GM12875 (cell line): ENCODE data around the gene AMACR.

Experiments
- H3K4me3 ChIP-seq: one replicate; pipeline ENCODE4 v1.5.1; 2011; ENCODE audit warnings: low read depth, low read length, control low read depth
- TF ChIP-seq, protein P1 (sequence below): IDR thresholded peaks from 2 replicates; pipeline ENCODE4 v1.5.1; 2011; ENCODE audit warnings: low read depth, mild to moderate bottlenecking, control low read depth, inconsistent platforms, low read length, moderate library complexity, borderline replicate concordance; ENCODE audit not compliant: insufficient read depth

The AMACR gene

DNA sequence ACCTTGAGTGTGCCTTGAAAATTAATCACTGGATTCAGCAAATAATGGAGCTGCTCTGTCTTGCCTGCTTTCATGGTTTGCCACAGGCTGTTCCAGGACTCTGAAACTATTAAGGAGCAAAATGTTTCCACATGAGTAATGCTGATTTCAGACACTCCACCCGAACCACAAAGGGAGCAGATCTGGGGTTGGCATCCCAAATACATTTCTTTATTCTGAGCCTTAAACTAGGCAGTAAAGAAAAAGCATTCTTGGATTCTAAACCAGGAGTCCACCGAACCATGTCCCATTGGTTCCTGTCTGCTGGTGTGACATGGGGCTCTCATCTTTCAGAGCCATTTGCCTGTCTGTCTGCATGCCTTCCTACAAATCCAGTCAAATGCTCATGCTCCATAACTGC, 45.3 kb upstream of the AMACR start:
- TF ChIP-seq, protein P1, sequence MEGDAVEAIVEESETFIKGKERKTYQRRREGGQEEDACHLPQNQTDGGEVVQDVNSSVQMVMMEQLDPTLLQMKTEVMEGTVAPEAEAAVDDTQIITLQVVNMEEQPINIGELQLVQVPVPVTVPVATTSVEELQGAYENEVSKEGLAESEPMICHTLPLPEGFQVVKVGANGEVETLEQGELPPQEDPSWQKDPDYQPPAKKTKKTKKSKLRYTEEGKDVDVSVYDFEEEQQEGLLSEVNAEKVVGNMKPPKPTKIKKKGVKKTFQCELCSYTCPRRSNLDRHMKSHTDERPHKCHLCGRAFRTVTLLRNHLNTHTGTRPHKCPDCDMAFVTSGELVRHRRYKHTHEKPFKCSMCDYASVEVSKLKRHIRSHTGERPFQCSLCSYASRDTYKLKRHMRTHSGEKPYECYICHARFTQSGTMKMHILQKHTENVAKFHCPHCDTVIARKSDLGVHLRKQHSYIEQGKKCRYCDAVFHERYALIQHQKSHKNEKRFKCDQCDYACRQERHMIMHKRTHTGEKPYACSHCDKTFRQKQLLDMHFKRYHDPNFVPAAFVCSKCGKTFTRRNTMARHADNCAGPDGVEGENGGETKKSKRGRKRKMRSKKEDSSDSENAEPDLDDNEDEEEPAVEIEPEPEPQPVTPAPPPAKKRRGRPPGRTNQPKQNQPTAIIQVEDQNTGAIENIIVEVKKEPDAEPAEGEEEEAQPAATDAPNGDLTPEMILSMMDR = no peak
- no peak overlapping the region for H3K4me3 ChIP-seq

DNA sequence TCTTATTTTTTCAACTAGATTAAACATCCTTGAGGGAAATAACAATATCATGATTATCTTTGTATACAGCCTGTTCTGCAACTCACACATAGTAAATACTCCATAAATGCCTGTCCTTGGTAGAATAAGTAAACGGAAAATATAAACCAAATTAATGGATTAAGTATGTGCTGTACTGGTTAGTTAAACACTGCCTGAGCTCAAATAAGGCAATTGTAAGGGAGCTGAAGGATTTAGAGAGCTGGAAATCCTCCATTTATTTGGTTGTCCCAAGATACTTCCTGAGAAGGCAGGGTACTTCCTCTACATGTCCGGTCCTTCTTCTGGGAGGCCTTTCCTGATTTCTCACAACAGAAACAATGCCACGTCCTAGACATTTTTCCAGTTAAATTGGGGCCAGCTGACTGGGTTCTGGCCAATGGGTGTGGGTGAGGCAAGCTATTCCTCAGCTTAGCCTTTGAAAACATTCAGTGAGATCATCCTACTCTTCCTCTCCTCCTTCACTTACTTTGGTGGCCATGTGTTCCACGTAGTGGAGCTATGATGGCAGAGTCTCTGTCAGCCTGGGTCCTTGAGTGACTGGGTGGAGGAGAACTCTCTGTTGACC, 43.6 kb upstream of the AMACR start:
- TF ChIP-seq, protein P1 = no peak
- H3K4me3 ChIP-seq = no peak overlapping the region

DNA sequence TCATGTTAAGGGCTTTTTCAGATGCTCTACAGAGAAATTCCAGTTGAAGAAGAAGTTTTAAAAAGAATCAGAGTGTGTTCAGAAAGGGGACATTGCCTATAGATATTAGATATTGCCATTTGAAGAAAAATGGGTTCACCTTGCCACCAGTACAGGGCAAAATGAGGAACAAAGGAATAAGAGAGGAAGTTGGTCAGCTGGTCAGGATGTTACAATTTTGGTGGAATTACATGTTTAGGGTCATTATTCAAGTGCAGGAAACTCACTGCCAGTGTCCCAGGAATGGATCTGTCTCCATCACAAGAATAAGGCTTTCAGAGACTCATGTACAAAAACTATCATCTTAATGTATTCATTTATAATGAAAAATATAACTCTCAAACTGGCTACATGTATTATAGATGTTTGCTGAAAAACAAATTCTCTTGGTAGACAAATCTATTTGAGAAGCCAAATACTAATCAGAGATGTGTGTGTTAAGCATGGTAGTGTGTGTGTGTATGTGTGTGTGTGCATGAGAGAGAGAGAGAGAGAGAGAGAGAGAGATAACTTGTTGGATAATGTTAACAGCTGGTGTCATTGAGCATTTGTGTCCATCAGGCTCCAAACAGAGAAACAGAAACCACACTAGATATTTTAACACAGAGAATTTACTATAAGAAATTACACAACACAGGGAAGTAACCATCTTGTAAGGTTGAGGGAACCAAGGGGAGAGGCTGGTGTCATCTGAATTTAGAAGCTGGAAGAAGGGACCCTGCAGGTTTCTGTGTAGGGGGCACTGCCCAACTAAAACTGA, 40.1 kb upstream of the AMACR start:
- TF ChIP-seq, protein P1 = no peak
- no peak overlapping the region for H3K4me3 ChIP-seq

DNA sequence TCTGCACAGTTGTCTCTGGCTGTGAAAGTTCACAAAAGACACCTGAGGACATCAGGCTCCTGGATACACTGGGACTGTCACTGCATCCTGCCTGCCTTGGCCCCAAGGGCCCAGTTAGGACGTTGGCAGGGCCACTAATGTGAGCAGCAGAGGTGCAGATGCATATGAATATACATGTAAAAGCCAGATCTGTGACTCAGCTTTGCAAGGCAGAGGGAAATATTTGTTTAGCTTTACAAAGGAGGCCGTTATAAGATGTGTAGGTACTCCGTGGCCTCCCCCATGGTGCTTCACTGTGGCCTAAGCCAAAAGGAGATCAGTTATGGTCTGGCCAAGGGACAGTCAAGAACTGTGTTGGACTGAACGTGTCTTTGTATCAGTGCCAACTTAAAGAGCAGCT, 39.3 kb upstream of the AMACR start:
- TF ChIP-seq, protein P1 = no peak

DNA sequence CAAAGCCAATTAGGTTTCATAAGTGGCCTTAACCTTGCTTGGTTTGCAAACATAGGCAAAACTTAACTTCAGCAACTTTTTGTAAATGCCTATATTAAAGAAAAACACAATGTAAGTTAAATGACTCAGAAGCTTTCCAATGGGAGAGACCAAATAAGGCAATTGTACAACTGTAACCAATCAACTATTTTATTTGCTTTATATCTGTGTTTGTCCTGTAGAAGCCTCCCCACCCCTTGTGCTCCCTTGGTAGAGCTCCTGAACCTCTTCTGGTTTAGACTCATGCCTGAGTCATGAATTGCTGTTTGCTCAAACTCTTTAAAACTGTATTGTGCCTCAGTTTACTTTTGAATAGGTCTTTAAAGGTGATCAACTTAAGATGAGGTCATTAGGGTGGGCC, 38.1 kb upstream of the AMACR start:
- TF ChIP-seq, protein P1 = no peak
- no peak overlapping the region for H3K4me3 ChIP-seq

More for the DNA sequence above, 39.3 kb upstream of the AMACR start:
- no peak overlapping the region for H3K4me3 ChIP-seq

DNA sequence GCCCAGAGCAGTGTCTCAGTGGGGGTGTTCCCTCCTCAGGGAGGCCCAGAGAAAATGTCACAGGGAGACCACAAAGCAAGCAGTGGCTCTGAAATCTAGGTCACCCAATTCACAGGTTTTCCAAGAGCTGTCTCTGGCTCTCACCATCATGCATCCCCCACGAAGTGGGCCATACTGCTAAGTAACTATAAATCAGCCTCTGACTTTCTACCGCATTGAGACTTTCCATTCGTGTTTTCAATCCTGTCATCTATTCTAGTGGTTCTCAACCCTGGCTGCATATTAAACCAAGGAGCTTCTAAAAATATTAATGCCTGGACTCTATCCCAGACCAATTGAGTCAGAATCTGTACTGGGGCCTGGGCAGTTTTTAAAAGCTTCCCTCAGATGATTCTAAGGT, 37.2 kb upstream of the AMACR start:
- no peak overlapping the region for H3K4me3 ChIP-seq
- TF ChIP-seq, protein P1 = no peak
